ENCODE data around the gene GPR137B.
A peak's percentile ranks its signal among the peaks of the same experiment; 100 is the strongest.

Gene GPR137B

DNA sequence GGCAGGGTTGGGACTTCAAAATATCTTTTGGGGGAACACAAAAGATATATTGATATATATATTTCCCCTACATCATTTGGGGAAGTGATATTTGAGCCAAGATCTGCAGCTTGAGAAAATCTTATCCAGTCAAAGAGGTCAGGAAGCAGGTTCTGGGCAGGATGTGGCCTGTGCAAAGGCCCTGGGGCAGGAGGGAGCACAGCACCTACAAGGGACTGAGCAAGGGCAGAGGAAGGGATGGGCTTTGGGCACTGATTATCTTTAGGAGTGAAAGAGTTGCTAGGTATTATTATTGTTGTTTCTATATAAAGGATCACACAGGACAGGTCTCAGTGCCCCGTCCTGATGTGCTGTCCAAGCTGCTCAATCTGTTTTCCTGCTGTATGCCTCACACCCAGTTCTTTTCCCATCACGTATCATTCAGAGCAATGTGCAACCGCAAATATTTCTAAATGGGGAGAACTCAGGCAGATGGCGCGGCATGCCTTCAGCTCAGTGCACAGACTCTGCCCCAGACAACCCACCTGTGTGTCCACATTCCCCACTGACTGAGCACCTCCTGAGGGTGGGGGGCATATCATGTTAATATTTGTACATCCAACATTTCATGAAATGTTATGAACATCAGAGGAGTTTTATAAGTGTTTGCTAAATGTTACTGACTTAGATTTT, 28.1 kb upstream of the GPR137B start:
- no peak for DNase-seq

DNA sequence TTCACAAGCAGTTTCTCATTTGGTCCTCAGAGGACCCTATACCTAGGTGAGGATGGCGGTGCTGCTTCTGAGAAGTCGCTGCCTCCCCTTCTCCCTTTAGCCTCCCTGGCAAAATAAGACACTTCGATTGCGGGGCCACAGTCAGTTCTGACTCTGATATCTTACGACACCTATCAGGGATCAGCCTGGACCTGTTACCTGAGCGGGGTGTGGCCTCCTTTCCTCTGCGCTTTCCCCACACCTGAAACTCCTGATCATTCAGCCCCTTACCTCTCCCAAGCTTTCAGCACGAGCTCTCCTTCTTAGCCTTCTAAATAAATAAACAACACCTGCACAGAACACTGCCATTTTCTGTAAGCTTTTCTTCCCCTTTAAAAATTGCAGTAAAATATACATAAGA, 24.6 kb upstream of the GPR137B start:
- no peak for DNase-seq

DNA sequence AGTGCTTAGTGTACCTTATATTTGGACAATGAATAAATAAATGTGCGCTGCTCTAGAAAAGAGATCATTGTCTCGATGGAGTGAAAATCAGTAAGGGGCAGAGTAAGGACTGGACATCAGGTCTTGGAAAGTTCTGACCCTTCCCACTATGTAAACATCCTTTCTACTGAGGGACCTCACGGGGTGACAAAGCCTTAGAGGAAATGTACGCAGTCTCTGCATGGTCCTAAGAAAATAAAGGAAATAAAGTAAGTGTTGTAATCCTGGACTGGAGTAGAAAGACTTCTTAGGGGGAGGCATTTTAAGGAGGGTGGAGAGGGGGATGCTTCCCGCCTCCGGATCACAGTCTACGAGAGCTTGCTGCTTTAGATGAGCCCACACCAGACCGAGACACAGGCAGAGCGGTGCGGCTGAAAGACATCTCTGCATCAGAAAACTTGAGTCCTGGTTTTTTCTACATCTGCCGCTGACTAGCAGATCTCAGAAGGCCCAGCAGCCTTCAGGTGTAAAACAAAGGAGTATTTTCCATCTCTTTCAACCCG, 22.3 kb upstream of the GPR137B start:
- no peak for DNase-seq

DNA sequence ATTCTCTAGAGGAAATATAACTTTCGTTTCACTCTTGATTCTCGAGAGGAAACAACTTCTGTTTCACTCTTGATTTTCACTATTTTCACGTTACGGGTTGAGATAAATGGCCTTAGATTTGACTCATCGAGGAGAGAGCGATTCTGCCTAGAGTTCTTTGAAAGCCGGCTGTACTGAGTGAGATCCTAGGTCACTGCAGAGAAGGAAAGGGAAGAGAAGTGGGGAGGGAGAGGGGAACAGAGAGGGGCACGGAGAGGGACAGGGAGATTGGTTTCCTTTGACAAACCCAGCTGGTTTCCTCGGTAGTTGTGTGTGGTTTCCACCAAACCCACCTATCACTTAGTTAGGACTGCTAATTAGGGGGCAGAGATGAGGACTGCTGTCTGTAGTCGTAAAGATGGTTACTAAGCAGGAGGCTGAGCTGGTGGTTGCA, 21.6 kb upstream of the GPR137B start:
- no peak for DNase-seq

DNA sequence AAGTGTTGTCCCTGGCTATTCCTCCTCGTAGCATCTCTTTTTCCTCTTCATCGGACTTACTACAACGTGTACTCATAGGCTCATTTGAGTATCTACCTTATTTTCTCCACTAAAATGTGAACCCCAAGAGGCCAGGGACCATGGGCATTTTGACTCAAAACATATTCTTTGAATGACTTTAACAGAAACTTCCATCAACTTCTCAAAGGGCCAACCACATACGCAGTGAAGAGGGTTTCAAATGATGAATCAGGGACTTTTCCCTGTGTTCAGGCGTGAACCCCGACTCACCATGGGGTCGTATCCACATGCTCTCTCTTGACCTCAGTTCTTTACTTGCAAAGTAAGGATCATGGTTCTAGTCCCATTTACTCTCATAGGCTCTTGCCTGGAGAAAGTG, 20.2 kb upstream of the GPR137B start:
- peak in 1 of 2 experiments; percentile 21 for DNase-seq

DNA sequence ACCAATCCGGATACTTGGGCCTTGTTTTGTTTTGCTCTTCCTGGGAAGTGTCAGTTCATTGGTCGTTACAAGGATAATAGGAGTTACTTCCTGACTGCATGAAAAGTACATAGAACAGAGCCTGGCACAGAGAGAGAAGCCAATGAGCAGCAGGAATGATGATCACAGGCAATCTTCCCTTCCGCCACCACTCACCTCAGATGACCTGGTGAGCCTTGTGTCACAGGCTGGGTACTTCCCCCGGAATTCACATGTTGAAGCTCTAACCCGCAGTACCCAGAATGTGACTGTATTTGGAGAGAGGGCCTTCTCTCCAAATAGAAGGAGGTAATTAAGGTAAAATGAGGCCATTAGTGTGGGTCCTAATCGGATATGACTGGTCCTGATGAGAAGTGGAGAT, 18.8 kb upstream of the GPR137B start:
- no peak for DNase-seq

DNA sequence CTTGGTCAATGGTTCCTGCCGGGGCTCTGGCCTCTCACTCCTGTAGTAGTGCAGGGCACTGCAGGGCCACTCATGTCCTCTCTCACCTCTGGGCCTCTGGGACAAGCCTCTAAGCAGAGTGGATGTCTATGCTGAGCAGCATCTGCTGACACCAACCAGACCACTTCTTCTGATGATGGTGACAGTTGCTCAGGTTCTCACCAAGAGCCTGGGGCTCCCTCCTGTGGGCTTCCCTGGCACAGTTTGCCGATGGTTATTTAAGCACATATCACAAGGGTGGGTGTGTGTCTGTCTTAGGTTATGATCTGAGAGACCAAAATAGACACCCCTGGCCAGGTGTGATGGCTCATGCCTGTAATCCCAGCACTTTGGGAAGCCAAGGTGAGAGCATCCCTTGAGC, 17.4 kb upstream of the GPR137B start:
- no peak for DNase-seq

DNA sequence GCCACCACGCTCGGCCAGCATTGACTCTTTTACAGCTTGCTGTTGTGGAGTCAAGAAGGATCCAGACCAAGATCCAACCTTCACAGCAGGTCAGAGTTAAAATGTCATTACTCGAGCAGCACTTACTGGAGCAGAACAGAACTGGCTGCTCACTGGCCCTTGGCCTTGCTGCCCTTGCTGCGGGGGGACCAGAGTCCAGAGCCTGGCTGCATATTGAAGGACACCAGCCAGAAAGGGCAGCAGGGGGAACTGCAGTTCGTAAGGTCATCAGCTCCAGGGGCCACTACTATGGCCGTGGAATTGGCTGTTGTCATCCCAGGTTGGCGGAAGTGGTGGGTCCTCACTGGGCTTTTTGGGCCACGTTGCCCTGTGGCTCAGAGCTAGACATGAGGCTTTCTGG, 15.3 kb upstream of the GPR137B start:
- DNase-seq, result no peak

DNA sequence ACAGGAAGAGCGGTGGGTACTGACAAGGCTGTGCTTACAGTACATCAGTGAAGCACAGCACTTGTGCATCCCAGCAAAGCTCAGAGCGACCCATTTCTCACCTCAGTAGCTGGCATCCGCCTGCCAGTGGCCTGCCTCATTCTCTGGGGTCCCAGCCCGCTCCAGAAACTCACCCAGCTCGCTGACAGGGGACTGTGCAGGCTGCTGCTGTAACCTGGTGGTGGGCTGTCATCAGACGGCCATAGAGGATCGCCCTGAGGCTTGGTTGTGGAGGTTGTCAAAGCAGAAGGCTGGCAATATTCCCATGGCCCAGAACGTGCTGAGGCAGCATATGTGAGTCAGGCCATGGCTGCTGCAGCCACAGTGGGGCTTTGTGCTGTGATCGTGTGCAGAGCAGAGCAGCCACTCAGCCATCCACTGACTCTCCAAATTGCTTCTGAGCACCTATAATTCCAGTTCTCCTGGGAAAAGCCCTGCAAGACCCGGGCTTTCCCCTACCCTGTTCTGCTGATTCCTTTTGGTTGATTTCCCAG, 13.6 kb upstream of the GPR137B start:
- no peak for DNase-seq

DNA sequence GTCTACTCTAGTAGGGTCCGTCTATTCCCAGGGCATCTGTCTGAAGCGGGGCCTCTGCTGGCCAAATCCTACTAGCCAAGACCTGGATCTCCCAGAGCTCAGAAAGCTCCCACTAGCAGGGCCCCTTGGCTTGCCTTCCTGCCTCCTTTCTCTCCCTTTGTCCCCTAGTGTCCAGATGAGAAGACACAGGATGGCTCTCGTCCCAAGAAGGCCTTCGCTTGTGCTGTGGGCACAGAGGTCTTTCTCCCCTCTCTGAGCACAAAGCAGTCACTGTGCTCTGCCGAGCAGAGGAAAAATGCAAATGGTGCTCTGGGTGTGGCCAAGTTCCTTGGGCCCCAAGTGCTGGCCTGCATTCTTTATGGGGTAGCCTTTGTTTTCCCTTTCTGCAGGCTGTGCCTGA, 13.0 kb upstream of the GPR137B start:
- DNase-seq, result no peak

DNA sequence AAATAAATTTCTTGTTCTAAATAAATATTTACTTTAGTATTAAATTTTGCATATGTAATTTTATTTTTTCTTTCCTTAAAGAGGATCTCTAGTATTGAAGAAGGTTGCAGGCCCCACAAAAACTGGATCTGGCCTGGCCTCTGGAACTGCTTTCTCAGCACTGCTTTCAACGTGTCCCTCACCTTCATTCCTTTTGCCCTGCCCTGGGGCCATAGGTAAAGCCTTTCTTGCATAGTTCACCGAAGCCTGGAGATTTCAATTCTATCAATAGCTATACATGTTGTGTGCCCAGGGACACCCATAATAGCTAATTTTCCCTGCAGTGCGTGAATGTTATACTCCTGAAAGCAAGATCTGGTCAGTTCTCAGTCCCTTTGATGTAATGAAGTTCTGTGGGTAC, 12.0 kb upstream of the GPR137B start:
- DNase-seq, result no peak

DNA sequence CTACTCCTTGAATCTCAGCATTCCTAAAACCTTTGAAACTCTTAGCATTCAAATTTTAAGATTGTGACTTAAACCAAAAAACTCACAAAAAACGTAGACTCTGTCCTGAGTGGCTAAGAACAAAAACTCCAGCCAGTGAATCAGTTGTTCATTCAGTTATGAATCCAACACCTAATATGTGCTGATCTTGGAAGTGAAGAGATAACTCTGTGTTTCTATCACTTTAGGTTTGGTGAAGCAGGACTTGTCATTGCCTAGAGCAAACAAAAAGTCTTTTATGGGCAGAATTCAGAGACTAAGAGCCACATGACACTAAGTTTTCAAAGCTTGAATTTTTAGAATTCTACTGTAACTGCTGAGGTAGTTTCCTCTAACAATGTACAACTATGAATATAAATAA, 10.4 kb upstream of the GPR137B start:
- no peak for DNase-seq

DNA sequence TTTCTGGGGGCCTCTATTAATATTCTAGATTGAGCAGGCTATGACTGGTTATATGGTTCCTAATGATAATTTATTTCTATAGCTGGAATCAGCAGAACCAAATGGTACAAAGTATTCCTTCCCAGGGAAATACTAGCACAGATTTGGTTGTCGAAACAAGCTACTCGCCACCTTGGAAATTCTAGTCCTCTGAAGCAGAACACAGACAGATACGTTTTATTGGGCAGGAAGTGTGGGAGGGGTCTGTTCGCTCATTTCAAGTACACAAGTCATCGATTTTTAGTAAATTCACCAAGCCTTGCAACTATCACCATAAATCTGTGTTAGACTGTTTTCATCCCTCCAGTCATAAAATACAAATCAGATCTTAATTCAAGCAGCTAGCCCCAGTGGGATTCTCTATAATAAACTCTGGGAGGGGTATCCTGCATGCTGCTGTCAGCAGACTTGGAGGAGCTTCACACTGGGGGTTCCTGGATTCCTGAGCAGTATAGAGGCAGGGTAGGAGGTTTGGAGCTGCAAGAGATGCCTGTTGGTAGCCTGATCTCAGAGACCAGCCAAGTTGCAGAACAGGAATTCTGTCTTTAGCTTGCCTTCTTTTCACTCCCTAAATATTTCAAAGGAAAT, 9.8 kb upstream of the GPR137B start:
- DNase-seq, result no peak

DNA sequence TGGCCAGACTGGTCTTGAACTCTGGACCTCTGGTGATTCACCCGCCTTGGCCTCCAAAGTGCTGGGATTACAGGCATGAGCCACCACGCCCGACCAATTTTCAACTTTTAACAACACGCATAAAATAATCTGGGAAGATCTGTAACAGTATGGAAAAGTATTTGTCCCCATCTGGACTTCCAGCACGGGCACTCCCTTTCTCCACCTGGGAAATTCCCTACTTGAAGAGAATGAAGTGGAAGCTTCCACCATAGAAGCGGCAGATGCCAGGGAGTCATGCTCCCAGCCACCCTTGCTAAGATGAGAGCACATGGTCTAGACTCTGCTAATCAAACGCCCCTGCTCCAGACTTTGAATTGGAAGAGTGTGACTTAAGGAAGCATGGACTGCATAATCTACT, 9.0 kb upstream of the GPR137B start:
- no peak for DNase-seq

DNA sequence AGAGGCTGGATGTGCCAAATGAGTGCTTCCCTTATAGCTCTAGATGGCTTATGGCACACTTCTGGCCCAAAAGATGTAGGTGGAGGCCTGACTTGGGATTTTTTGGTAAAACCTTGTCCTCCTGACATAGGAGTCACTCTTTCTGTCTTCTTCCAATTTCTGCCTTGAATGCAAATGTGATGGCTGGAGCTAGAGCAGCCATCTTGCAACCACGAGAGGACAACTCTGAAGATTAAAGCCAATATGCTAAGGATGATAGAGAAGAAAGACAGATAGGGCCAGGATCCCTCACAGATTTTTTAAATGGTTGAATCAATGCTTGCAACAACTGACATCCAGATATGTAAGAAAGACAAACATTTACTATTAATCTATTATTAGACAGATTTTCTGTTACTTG, 8.5 kb upstream of the GPR137B start:
- no peak for DNase-seq

DNA sequence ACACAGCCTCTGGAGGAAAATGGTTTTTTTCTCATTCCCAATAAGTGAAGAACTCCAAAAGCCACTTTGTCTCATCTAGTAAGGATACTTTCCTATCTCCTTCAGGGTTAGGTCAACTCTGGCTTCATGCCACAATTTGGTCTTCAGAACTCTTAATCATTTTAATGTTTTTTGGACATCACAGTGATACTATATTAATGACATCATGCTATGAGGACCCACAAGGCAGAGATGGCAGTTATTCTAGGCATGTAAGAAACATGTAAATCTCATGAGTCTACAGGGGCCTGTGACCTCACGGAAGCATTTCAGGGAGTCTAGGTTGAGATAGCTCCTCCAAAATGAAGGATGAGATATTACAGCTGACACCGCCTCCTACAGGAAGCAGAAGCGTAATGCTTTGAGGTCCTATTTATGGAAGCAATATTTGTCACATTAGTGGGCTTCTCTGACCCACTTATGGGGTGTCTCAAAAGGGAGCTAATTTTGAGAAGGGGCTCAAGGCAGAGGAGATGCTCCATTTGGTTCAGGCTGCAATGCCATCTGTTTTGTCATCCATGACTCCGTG, 5.0 kb upstream of the GPR137B start:
- no peak for DNase-seq

DNA sequence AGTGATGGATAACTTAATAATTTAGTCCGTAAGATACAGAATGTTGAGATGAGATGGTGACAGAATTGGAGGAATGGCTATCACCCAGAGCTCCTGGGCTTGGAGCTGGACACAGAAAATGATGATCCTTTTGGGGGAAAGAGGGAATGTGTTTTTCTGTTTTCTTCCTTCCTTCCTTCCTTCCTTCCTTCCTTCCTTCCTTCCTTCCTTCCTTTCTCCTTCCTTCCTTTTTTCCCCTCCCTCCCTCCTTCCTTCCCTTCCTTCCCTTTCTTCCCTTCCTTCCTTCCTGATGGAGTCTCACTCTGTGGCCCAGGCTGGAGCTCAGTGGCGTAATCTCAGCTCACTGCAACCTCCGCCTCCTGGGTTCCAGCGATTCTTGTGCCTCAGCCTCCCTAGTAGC, 2.8 kb upstream of the GPR137B start:
- no peak for DNase-seq

DNA sequence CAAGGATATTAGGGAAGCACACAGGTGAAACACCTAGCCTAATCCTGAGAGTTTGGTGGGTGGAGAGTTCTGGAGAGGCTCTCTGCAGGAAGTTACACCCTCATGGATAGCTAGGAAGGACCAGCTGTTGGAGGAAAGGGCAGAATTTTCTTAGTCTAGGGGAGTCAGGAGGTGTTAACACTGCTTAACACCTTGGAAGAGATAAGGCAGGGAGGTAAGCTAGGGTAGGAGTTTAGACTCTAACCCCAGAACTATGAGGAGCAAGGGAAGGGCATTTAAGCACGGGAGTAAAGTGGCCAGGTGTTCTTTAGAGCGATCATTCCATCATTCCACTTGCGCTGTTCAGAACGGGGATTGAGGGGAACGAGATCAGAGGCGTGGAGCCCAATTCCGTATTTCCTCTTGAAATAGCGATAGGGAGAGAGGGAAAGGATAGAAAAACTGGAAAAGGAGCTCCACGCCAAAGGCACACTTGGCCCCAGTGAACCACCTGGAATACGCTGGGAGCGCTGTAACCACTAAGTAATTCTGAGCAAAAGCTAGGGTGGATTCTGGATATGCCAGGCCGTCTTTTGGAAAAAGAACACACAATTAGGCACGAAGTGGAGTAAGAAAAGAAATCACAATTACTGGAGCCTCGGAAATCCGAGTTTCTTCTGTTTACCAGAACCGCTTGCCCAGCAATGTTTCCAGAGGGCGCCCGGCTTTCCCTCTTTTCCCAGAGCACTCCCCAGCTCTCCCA, 1.5 kb upstream of the GPR137B start:
- no peak for DNase-seq

DNA sequence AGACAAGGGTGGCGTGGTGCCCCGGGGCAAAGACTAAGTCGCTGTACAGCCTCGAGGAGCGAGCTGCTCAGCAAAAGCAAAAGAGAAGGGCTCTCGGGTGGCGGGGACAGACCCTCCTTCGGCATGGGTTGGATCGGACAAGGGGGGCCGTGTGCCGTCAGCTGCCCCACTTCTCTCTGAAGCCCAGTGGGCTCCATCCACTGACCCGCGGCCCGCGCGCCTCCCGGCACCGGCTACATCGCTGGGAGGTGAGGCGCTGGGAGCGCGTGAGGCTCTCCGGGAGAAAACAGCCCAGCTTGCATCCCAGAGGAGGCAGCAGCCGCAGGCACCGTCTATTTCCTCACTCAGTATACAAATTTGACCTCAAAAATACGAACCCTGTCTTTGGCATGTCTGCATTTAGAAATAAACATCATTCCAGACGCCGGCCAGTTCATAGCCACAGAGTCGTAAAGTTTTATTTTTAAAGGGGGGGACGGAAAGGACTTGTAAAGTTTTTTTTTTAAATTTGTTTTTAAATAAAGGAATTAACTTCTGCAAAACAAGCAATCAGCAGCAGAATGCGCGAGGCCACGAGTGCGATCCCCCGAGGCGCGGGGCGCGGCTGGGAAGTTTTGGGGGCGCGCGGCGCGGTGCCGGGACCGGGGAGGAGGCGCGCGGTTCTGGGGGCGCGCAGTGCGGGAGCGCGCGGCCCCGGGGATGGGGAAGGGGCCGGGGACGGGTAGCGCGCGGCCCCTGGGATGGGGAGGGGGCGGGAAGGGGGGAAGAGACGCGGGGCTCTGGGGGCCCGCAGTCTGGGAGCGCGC, 689 bp upstream of the GPR137B start:
- peak in 1 of 2 experiments; percentile 17 for DNase-seq

DNA sequence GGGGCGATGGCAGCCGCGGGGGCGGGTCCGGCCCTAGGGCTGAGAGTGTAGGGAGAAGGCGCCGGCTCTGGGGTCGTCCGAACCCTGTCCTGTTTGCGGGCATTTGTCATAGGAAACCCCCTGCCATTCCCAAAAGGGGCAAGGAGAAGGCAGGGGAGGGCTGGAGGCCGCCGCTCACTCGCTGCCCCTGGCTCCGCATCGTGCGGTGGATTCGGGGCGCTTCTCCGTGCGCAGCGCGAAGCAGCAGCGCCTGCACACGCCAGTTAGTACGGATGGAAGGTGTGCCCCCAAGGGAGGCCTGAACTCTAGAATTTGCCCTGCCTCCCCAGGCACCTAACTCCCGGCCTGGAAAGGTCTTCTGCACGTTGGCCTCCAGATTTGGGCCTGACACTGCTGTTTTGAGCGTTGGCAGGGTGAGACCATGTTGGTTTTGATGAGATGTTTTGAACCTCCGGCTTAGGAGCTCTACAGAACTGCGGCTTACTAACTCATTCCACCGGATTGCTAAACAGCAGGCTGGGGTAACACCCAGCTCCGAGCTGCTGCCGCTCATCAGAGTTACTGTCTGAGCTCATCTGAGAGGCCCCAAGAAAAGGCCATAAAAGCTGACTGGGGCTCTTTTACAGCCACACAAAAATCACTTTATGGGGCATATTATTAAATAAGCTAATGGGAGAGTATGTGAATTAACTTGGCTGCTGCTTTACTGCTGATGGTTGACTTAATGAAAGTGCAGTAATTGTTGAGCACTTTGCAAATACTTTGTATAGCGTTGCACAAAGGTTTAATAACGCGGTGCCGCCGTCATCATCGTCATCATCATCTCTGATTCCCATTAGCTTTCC, 987 bp downstream of the GPR137B start:
- DNase-seq, result peak; percentile 35 to 53

DNA sequence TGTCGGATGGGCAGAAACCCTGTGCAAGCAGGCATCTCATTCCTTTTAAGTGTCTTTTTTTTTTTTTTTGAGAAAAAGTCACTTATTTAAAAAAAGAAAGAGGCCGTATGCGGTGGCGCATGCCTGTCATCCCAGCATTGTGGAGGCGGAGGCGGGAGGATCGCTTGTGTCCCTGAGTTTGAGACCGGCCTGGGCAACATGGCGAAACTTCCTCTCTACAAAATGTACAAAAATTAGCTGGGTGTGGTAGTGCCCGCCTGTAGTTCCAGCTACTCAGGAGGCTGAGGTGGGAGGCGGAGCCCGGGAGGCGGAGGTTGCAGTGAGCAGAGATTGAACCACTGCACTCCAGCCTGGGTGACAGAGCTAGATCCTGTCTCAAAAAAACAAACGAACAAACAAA, 1.7 kb downstream of the GPR137B start:
- DNase-seq, result no peak

Measured in activated CD4-positive, alpha-beta T cell treated with anti-CD3 and anti-CD28 coated beads, Interleukin-2, amount 50 U/mL, for 48 hours (primary cell).